Measurements from ENCODE around the gene MUTYH. TPM values are rescaled to one million over a fixed set of nuclear protein-coding genes. Genes with fewer than 3 reads are reported as not detected.
A peak's percentile ranks its signal among the peaks of the same experiment; 100 is the strongest.

Gene MUTYH
- total RNA-seq, 1 experiment from 2014 or later: 48.4 TPM

GRCh38 chr1:45359882-45360513, 19.8 kb upstream of the MUTYH start:
- DNase-seq: peak in 1 of 2 experiments; percentile 53
- Histone ChIP-seq H3K27me3 (replicated peaks; ENCODE audit: control insufficient read depth, insufficient read depth, low read length) (no peaks in the 10 kb centered on the region), H3K4me1 (no peaks in the 10 kb centered on the region), H3K9me3 (no peaks in the 10 kb centered on the region), H3K36me3 (ENCODE audit: control insufficient read depth, insufficient read depth, low read length) (no peaks in the 10 kb centered on the region), H3K4me3 (ENCODE audit: low read depth, low read length) (no peak overlapping the region)
- CTCF ChIA-PET: interaction anchor here (1.5 to 1.6 kb wide), 3 partner anchors 131 to 135 kb away, joined by 3 to 13 read pairs (median 9); partner anchors contain the start of gene TESK2
- Mint-ChIP-seq H3K27ac (ENCODE audit: unreplicated experiment) (no peak overlapping the region), H3K4me1 (ENCODE audit: low read depth, unreplicated experiment) (peaks cover 20% of the 10 kb centered on the region), H3K9me3 (ENCODE audit: unreplicated experiment) (no peaks in the 10 kb centered on the region), H3K4me3 (ENCODE audit: unreplicated experiment) (no peak overlapping the region), H3K27me3 (ENCODE audit: insufficient read depth, unreplicated experiment) (no peaks in the 10 kb centered on the region), H3K36me3 (ENCODE audit: insufficient read depth, unreplicated experiment) (no peaks in the 10 kb centered on the region)
- TF ChIP-seq, protein P1, sequence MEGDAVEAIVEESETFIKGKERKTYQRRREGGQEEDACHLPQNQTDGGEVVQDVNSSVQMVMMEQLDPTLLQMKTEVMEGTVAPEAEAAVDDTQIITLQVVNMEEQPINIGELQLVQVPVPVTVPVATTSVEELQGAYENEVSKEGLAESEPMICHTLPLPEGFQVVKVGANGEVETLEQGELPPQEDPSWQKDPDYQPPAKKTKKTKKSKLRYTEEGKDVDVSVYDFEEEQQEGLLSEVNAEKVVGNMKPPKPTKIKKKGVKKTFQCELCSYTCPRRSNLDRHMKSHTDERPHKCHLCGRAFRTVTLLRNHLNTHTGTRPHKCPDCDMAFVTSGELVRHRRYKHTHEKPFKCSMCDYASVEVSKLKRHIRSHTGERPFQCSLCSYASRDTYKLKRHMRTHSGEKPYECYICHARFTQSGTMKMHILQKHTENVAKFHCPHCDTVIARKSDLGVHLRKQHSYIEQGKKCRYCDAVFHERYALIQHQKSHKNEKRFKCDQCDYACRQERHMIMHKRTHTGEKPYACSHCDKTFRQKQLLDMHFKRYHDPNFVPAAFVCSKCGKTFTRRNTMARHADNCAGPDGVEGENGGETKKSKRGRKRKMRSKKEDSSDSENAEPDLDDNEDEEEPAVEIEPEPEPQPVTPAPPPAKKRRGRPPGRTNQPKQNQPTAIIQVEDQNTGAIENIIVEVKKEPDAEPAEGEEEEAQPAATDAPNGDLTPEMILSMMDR (IDR thresholded peaks at IDR 0.05; ENCODE audit: insufficient read depth in 1 of 2, low read depth in 1 of 2, low read length in 1 of 2, severe bottlenecking in 1 of 2, unreplicated experiment in 1 of 2): peak; percentile 39 to 40
- intact Hi-C loops (cut with micrococcal nuclease; ENCODE audit: unreplicated experiment): loop anchor here (1.0 to 5.0 kb wide), 2 partner anchors 37 to 131 kb away; partner anchors contain the start of gene TESK2
- no TSS peak for BruUV-seq (replicated peaks)
- POLR2A ChIA-PET: interaction anchor here (0.7 to 1.1 kb wide), 2 partner anchors 70 to 131 kb away, joined by 3 to 5 read pairs; partner anchors contain the start of gene TESK2

DNA sequence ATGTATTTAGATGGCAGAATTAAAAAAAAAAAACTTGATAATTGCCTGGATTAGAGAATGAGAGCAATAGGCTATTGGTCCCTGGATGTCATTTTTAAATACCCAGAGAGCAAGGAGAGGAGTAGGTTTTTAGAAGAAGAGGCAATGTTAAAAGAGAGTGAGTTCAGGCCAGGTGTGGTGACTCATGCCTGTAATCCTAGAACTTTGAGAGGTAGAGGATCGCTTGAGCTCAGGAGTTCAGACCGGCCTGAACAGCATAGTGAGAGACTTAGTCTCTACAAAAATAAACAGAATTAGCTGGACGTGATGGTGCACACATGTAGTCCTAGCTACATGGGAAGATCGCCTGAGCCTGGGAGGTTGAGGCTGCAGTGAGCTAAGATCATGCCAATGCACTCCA, 15.9 kb upstream of the MUTYH start:
- Mint-ChIP-seq H3K27me3 (ENCODE audit: insufficient read depth, unreplicated experiment) (no peaks in the 10 kb centered on the region), H3K4me3 (ENCODE audit: unreplicated experiment) (no peak overlapping the region), H3K9me3 (ENCODE audit: unreplicated experiment) (no peaks in the 10 kb centered on the region), H3K36me3 (ENCODE audit: insufficient read depth, unreplicated experiment) (peaks cover 12% of the 10 kb centered on the region), H3K27ac (ENCODE audit: unreplicated experiment) (no peak overlapping the region), H3K4me1 (ENCODE audit: low read depth, unreplicated experiment) (peaks cover 14% of the 10 kb centered on the region)
- H3K4me1 ChIP-seq: no peaks in the 10 kb centered on the region
- TF ChIP-seq, protein P1 (IDR thresholded peaks at IDR 0.05; ENCODE audit: insufficient read depth in 1 of 2, low read depth in 1 of 2, low read length in 1 of 2, severe bottlenecking in 1 of 2, unreplicated experiment in 1 of 2): no peak
- H3K4me3 ChIP-seq (ENCODE audit: low read depth, low read length): no peak overlapping the region
- no peaks in the 10 kb centered on the region for H3K9me3 ChIP-seq
- POLR2A ChIA-PET: interaction anchor here (1.9 kb wide), 1 partner anchor 135 kb away, joined by 5 read pairs; the partner anchor contains the start of gene TESK2
- no peaks in the 10 kb centered on the region for H3K27me3 ChIP-seq (replicated peaks; ENCODE audit: control insufficient read depth, insufficient read depth, low read length)
- CTCF ChIA-PET: interaction anchor here (2.5 kb wide), 1 partner anchor 137 kb away, joined by 10 read pairs; no protein-coding TSS in a partner anchor
- H3K36me3 ChIP-seq (ENCODE audit: control insufficient read depth, insufficient read depth, low read length): peaks cover 3% of the 10 kb centered on the region
- DNase-seq: no peak
- intact Hi-C loops (cut with micrococcal nuclease; ENCODE audit: unreplicated experiment): loop anchor here (1.0 kb wide), 1 partner anchor 14 kb away; no protein-coding TSS in a partner anchor
- BruUV-seq (replicated peaks): no TSS peak

GRCh38 chr1:45355683-45356082, 15.4 kb upstream of the MUTYH start:
- Mint-ChIP-seq H3K36me3 (ENCODE audit: insufficient read depth, unreplicated experiment) (peaks cover 12% of the 10 kb centered on the region), H3K4me3 (ENCODE audit: unreplicated experiment) (no peak overlapping the region), H3K9me3 (ENCODE audit: unreplicated experiment) (no peaks in the 10 kb centered on the region), H3K27ac (ENCODE audit: unreplicated experiment) (no peak overlapping the region), H3K27me3 (ENCODE audit: insufficient read depth, unreplicated experiment) (no peaks in the 10 kb centered on the region), H3K4me1 (ENCODE audit: low read depth, unreplicated experiment) (peaks cover 14% of the 10 kb centered on the region)
- Histone ChIP-seq H3K36me3 (ENCODE audit: control insufficient read depth, insufficient read depth, low read length) (peaks cover 3% of the 10 kb centered on the region), H3K4me1 (no peaks in the 10 kb centered on the region), H3K9me3 (no peaks in the 10 kb centered on the region), H3K27me3 (replicated peaks; ENCODE audit: control insufficient read depth, insufficient read depth, low read length) (no peaks in the 10 kb centered on the region), H3K4me3 (ENCODE audit: low read depth, low read length) (no peak overlapping the region)
- ChIA-PET CTCF (interaction anchor here (1.4 to 2.5 kb wide), 2 partner anchors 137 to 138 kb away, joined by 6 to 10 read pairs; no protein-coding TSS in a partner anchor), POLR2A (interaction anchor here (1.9 kb wide), 1 partner anchor 136 kb away, joined by 5 read pairs; the partner anchor contains the start of gene TESK2)
- intact Hi-C loops (cut with micrococcal nuclease; ENCODE audit: unreplicated experiment): loop anchor here (1.0 kb wide), 1 partner anchor 15 kb away; no protein-coding TSS in a partner anchor
- no TSS peak for BruUV-seq (replicated peaks)
- TF ChIP-seq, protein P1 (IDR thresholded peaks at IDR 0.05; ENCODE audit: insufficient read depth in 1 of 2, low read depth in 1 of 2, low read length in 1 of 2, severe bottlenecking in 1 of 2, unreplicated experiment in 1 of 2): no peak
- DNase-seq: no peak

Measured in Caco-2 (cell line).